ENCODE measurements around the gene AUH.

GRCh38 chr9:91320299-91320698 lies 41.4 kb downstream of the AUH start:
- TF ChIP-seq POLR2A (IDR thresholded peaks at IDR 0.05; ENCODE audit: low read depth, low read length) = no peak
- TF ChIP-seq REST (IDR thresholded peaks at IDR 0.05; ENCODE audit: low read depth, low read length) = no peak
- TF ChIP-seq CTCF (IDR thresholded peaks at IDR 0.05 in 2 of 3, conservative IDR thresholded peaks at IDR 0.05 in 1 of 3; ENCODE audit: control insufficient read depth in 2 of 3, extremely low read depth in 1 of 3, insufficient read depth in 1 of 3, low read depth in 3 of 3, low read length in 3 of 3) = no peak
- TF ChIP-seq EP300 (IDR thresholded peaks at IDR 0.05; ENCODE audit: borderline replicate concordance in 1 of 2, control insufficient read depth in 1 of 2, low read depth in 2 of 2, low read length in 2 of 2) = no peak
- no peak for TF ChIP-seq POU2F2 (IDR thresholded peaks at IDR 0.05; ENCODE audit: borderline replicate concordance, low read depth, low read length)
- no peak for TF ChIP-seq RELA (IDR thresholded peaks at IDR 0.05; ENCODE audit: borderline replicate concordance, partially characterized antibody)
- TF ChIP-seq SRF (IDR thresholded peaks at IDR 0.05; ENCODE audit: low read depth in 2 of 2, low read length in 2 of 2) = no peak
